H1 (cell line): ENCODE measurements around the gene CDNF.

ENCODE experiments used
- BACH1 ChIP-seq: IDR thresholded peaks from 2 replicates; pipeline ENCODE4 v1.6.1; 2012; ENCODE audit warnings: low read length, improper control_type of control experiment
- CREB1 ChIP-seq: IDR thresholded peaks from 2 replicates; pipeline ENCODE4 v1.6.1; 2012; ENCODE audit warnings: inconsistent platforms
- CTCF ChIP-seq, 3 experiments: IDR thresholded peaks; 1 replicate in 2 of 3; 2 replicates in 1 of 3; pipeline versions ENCODE4 v1.5.1 to v1.6.1; 2011; ENCODE audit warnings: low read length in 3 of 3, mild to moderate bottlenecking in 3 of 3, inconsistent platforms in 2 of 3, low read depth in 1 of 3, moderate library complexity in 1 of 3; ENCODE audit not compliant: insufficient read depth in 1 of 3; ENCODE audit errors: control extremely low read depth in 1 of 3
- GABPA ChIP-seq: IDR thresholded peaks from 2 replicates; pipeline ENCODE4 v1.6.1; 2011; ENCODE audit warnings: mild to moderate bottlenecking, low read length, moderate library complexity, borderline replicate concordance; ENCODE audit not compliant: insufficient read depth
- HDAC2 ChIP-seq, 2 experiments: fragments of 300-600 bp in 1 of 2; sonication (generic) in 1 of 2; IDR thresholded peaks; 2 replicates each; pipeline ENCODE4 v1.6.1; 2011 to 2012; ENCODE audit warnings: low read depth in 2 of 2, low read length in 2 of 2, mild to moderate bottlenecking in 2 of 2, moderate library complexity in 2 of 2, borderline replicate concordance in 1 of 2, inconsistent platforms in 1 of 2
- KDM5A ChIP-seq: fragments of 200-600 bp; IDR thresholded peaks from 2 replicates; pipeline ENCODE4 v1.7.1; 2012; ENCODE audit warnings: mild to moderate bottlenecking, low read length, inconsistent platforms, mixed read lengths
- POLR2A ChIP-seq, 2 experiments: IDR thresholded peaks; 1 replicate in 1 of 2; 2 replicates in 1 of 2; pipeline ENCODE4 v1.6.1; 2011; ENCODE audit warnings: low read depth in 2 of 2, low read length in 2 of 2, mild to moderate bottlenecking in 2 of 2; ENCODE audit errors: control extremely low read depth in 1 of 2
- POLR2AphosphoS5 ChIP-seq: IDR thresholded peaks from 2 replicates; pipeline ENCODE4 v1.6.1; 2011; ENCODE audit warnings: low read depth, low read length
- SUZ12 ChIP-seq: fragments of 200-600 bp; sonication (generic); IDR thresholded peaks from 2 replicates; pipeline ENCODE4 v1.6.1; 2012; ENCODE audit warnings: mild to moderate bottlenecking, inconsistent platforms, low read length, moderate library complexity, mixed read lengths
- TAF1 ChIP-seq: IDR thresholded peaks from 2 replicates; pipeline ENCODE4 v1.6.1; 2011; ENCODE audit warnings: mild to moderate bottlenecking, low read depth, low read length
- USF2 ChIP-seq: IDR thresholded peaks from 2 replicates; pipeline ENCODE4 v1.6.1; 2011; ENCODE audit warnings: low read length, improper control_type of control experiment
- YY1 ChIP-seq: IDR thresholded peaks from 2 replicates; pipeline ENCODE4 v1.6.1; 2011; ENCODE audit warnings: low read depth, mild to moderate bottlenecking, low read length

GRCh38 chr10:14823966-14824365 is 13.9 kb downstream of the CDNF start:
- TF ChIP-seq CREB1 (no peak), POLR2AphosphoS5 (no peak), BACH1 (no peak), GABPA (no peak), CTCF (IDR thresholded peaks at IDR 0.05; ENCODE audit: control extremely low read depth in 1 of 3, insufficient read depth in 1 of 3, low read depth in 1 of 3, low read length in 3 of 3) (no peak), HDAC2 (IDR thresholded peaks at IDR 0.05; ENCODE audit: borderline replicate concordance in 1 of 2, low read depth in 2 of 2, low read length in 2 of 2) (no peak), TAF1 (no peak), KDM5A (no peak), POLR2A (IDR thresholded peaks at IDR 0.05; ENCODE audit: control extremely low read depth in 1 of 2, low read depth in 2 of 2, low read length in 2 of 2) (no peak), YY1 (no peak), SUZ12 (no peak), USF2 (no peak)
